HG02943 (cell line): Measurements from ENCODE around the gene GPD1.
"Not testable (repeated sequence)": the region's sequence is repeated elsewhere in the genome, so short reads cannot be mapped to it uniquely, and the experiment has no call there.

Source experiments
- ATAC-seq: cut with Tn5 transposase; IDR thresholded peaks from one replicate; pipeline ENCODE4 v1.9.1; 2021; ENCODE audit warnings: mild to moderate bottlenecking, low read depth, moderate library complexity; ENCODE audit not compliant: unreplicated experiment

Gene GPD1

DNA sequence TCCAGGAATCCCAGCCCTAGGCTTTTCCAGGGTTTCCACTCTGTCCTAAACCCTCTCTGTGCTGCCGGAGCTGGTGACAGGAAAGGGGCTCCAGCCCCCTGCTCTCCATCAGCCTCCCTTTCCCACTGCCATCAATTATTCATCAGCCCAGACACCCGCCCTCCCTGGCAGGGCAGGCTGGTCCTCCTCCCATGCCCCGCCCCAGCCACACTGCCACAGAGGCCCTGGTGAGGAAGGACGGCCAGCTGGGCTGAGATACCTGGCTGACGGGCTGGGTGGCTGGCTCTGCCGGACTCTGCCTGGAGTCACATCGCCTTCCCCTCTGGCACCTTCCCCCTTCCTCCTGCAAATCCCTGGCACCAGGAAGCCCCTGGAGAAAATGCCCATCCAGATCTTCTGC lies 30.6 kb upstream of the GPD1 start:
- no peak for ATAC-seq

DNA sequence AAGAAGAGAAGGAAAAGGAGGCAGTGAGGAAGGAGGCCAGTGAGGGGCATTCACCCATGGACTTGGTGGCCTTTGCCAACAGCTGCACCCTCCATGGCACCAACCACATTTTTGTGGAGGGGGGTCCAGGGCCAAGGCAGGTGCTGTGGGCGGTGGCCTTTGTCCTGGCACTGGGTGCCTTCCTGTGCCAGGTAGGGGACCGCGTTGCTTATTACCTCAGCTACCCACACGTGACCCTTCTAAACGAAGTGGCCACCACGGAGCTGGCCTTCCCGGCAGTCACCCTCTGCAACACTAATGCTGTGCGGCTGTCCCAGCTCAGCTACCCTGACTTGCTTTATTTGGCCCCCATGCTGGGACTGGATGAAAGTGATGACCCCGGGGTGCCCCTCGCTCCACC lies 30.1 kb upstream of the GPD1 start:
- ATAC-seq: no peak

DNA sequence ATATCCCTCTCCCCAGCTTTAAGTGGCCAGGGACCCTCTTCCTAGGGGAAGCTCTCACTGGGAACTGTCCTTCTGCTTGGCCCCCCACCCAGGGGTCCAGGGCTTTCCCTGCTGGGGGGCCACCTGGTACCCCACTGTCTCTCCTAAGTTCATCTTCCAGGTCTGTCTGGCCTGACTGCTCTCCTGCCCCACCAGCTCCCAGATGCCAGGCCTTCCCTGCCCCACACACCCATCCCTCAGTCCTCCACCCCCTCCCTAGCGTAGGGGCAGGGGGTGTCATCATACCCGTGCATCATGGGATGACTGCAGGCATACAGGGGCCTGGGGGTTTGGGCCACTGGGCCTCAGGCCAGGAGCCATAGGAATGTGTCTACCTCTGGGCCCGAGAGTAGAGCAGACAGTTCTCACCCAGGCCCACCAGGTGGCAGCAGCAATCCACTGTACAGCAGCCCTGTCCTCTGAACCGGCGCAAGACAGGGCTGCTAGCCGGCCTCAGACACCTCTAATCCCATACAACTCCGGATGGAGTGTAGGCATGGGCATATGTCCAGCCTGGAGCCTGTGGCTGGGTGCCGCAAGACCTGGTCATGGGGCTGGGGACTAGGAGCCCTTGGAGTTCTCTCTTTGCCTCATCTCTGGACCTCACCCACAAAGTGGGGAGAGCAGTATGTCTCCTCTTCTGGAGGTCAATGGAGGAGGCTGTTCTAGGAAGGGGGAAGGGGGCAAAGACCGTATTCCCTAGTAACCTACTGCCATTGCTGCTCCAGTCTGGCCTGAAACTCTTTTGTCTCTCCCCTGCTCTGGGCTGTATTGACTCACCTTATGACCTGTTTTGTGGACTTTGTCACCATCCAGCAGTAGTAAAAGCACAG lies 28.6 kb upstream of the GPD1 start:
- peak; percentile 65 for ATAC-seq

DNA sequence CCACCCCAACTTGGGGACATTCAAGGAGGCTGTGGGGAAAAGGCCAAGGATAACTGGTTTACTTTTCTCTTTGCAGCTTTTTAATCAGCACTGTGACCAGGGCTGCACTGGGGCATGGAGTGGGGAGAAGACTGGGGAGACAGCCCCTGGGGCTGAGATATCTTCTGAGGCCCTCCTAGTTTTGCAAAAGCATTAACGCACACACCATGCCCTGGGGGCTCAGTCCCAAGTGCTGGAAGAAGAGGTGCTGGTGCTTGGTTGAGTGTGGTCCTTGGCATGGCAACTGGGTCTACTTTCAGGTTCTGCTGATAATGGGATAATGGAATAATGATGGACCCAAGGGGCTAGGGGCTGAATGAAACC lies 28.0 kb upstream of the GPD1 start:
- ATAC-seq: no peak

DNA sequence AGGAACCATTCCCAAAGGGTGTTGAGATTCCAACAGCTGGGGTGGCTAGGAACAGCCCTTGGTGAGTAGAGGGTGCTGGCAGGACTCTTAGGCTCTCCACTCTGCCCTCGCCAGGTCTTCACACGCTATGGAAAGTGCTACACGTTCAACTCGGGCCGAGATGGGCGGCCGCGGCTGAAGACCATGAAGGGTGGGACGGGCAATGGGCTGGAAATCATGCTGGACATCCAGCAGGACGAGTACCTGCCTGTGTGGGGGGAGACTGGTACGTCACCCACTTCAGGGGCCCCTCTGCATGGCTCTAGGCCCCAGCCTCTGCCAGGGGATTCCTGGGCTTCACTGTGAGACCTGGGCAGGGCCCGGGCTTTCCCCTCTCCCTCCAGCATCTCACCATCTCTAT lies 26.7 kb upstream of the GPD1 start:
- ATAC-seq: no peak

DNA sequence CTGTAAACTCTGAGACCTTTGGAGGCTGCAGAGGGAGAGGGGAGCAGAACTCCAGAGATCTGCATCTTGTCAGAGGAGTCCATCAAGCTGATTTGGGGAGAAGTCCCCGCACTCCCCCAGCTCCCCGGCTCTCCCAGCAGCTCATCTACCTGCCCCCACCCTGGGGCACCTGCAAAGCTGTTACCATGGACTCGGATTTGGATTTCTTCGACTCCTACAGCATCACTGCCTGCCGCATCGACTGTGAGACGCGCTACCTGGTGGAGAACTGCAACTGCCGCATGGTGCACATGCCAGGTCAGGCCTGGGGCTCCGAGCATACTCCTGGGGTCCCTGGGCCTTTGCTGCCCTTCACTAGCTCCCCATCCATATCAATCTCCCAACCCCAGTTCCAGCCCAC lies 25.5 kb upstream of the GPD1 start:
- ATAC-seq: no peak

DNA sequence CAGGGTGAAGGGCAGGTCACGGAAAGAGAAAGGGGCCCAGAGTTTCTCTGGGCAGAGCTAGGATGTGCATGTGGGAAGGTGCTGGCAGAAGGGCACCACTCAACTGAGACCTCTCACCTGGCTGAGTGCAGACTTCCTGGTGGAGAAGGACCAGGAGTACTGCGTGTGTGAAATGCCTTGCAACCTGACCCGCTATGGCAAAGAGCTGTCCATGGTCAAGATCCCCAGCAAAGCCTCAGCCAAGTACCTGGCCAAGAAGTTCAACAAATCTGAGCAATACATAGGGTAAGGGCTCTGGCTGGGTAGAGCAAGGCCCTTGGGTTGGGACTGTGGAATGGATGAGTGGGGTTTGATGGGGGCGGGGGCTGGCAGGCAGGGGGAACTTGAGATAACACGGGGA lies 24.0 kb upstream of the GPD1 start:
- ATAC-seq: no peak

DNA sequence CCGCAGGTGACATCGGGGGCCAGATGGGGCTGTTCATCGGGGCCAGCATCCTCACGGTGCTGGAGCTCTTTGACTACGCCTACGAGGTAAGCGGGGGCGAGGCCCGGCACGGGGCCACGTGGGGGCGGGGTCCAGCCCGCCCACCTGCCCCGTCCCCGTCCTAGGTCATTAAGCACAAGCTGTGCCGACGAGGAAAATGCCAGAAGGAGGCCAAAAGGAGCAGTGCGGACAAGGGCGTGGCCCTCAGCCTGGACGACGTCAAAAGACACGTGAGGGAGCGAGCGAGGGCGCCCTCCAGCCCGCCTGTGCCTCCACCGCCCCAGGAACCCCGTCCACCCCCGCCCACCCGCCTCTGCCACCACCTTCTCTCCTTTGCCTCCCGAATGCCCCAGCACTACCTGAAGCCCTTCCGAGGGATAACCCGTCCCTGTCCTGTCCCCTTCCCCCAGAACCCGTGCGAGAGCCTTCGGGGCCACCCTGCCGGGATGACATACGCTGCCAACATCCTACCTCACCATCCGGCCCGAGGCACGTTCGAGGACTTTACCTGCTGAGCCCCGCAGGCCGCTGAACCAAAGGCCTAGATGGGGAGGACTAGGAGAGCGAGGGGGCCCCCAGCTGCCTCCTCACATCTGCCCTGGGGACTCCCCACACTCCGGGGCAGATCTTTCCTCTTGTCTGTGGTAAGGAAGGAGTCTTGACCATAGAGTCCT lies 22.6 kb upstream of the GPD1 start:
- no peak for ATAC-seq

DNA sequence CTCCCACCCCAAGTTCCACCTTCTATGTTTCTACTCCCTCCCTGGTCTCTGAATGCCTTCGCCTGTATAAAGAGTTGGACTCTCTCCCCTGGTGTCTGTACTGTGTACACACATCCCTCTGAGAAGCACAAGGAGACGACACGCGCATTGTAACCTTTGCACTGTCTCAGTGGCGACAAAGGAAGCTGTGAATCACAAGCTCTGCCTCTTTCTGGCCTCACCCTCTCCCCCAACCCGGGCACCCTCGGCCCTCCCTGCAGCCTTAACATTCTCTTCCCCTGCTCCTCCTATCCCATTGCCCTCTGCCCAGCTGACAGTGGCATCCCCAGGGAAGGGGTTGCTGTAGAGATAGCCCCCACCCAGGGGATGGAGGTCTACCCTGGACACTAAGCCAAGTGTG lies 21.2 kb upstream of the GPD1 start:
- no peak for ATAC-seq

DNA sequence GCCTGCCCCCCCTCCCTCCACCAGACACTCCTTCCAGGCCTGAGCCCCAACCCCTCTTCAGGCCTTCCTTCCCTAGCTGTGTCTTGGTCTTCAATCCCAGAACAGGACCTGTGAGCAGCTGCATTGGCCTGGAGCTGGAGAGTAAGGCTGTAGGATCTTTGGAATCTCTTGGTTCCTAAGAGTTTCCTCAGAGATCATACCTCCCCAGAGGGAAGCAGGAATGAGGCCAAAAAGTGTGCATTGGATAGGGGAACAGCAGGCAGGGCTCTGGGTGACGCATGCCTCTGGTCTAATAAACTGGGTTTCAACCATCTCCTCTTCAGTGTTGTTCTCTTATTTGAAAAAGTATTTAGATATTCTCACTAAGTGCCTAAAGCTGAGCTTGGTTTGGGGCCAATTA lies 20.5 kb upstream of the GPD1 start:
- no peak for ATAC-seq

DNA sequence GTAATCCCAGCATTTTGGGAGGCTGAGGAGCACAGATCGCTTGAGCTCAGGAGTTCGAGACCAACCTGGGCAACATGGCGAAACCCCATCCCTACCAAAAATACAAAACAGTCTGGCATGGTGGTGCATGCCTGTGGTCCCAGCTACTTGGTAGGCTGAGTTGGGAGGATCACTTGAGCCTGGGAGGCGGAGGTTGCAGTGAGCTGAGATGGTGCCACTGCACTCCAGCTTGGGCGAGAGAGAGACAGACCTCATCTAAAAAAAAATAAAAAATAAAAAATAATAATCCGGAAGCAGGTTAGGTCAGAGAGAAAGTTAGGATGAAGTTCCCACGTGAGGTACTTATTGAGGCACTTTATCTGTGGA lies 19.4 kb upstream of the GPD1 start:
- not testable (repeated sequence) for ATAC-seq

DNA sequence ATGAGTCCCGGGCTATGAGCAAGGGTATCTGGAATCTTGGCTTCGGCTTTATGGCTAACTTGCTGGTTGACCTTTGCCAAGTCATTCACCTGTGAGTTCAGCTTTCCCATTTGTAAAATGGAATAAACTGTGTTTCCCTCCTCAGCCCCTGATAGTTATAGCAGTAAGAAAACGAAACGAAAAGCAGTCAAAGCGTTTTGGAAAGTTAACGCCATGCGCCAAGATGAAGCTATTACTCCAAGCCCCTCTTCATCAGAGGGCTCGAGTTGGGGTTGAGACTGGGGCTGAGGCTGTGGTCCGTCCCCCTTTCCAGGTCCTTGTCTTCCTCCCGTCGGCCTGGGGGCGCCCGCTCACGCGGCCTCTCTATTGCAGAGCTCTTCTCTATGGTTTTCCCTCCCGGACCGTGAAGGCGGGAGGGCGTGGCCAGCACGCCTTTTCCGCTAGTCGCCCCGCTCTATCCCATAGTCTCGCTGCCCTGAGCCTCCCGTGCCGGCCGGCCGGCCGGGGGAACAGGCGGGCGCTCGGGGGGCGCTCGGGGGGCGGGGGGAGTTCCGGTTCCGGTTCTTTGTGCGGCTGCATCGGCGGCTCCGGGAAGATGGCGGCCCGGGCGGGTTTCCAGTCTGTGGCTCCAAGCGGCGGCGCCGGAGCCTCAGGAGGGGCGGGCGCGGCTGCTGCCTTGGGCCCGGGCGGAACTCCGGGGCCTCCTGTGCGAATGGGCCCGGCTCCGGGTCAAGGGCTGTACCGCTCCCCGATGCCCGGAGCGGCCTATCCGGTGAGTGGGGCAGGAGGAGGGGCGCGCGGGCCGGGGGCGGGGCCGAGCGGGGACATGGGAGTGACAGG lies 18.8 kb upstream of the GPD1 start, which contains the start of gene SMARCD1:
SMARCD1 (plus strand) TSS at position 568 of the 840 bp plus-strand sequence; CDS start at position 596, 28 bp downstream.
- peak; percentile 77 for ATAC-seq

DNA sequence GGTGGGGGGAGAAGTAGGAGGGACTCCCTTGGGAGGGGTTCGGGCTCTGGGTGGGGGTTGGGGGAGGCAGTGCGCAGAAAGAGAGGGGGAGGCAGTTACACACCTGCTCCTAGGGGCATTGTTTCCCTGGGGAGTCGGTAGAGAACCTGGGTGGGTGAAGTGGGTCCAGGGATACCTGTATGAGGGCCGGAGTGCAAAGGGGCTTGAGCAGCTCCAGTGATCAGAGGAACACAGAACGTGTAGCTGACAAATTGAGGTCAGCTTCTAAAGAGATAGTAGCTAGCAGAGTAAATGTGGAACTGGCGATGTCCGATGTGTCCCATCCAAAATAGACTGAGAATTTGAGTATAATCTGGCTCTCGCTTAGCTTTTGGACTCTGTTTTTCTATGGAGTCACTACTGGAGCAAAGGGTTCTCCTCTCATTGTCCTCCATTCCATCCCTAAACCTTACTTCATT lies 18.2 kb upstream of the GPD1 start:
- ATAC-seq: no peak

DNA sequence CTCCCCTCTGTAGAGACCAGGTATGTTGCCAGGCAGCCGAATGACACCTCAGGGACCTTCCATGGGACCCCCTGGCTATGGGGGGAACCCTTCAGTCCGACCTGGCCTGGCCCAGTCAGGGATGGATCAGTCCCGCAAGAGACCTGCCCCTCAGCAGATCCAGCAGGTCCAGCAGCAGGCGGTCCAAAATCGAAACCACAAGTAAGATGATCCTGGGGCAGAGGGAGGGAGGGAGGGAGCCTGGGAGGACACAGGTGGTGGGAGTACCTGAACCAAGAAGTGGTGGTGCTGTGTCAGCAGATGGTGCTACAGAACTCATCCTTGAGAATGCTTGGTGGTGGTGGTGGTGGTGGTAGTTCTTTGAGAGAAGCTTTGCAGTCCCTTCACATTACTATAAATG lies 17.7 kb upstream of the GPD1 start:
- ATAC-seq: no peak

DNA sequence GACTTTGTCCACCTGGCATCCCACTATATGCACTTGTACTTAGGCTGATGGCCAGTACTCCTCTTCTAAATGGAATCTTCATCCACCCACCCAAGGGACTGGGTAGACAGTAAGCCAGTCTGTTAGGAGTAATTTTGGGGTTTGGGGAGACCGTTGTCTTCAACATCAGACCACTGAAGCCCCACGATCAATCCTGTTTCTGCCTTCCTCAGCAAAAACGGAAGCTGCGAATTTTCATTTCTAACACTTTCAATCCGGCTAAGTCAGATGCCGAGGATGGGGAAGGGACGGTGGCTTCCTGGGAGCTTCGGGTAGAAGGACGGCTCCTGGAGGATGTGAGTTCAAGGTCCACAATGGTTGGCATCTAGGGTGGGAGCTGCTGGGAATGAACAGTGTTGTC lies 16.7 kb upstream of the GPD1 start:
- ATAC-seq: no peak

DNA sequence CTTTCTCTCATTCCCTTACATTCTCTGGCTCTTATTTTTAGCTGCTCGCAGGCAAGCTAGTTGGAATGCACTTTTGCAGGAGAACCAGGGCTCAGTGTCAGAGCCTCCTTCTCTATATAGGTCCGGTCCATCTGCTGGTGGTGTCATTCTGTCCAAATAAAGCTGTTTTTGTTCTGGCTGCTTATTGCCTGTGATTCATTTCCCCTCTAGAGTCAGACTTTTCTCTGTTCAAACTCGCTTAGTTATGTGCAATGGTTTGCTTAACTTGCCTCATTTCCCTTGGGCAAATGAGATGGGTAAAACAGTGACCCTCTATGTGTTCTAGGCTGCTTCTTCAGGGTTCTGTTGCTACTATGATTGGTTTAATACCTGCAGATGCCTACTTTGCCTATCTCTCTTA lies 15.8 kb upstream of the GPD1 start:
- ATAC-seq: no peak

DNA sequence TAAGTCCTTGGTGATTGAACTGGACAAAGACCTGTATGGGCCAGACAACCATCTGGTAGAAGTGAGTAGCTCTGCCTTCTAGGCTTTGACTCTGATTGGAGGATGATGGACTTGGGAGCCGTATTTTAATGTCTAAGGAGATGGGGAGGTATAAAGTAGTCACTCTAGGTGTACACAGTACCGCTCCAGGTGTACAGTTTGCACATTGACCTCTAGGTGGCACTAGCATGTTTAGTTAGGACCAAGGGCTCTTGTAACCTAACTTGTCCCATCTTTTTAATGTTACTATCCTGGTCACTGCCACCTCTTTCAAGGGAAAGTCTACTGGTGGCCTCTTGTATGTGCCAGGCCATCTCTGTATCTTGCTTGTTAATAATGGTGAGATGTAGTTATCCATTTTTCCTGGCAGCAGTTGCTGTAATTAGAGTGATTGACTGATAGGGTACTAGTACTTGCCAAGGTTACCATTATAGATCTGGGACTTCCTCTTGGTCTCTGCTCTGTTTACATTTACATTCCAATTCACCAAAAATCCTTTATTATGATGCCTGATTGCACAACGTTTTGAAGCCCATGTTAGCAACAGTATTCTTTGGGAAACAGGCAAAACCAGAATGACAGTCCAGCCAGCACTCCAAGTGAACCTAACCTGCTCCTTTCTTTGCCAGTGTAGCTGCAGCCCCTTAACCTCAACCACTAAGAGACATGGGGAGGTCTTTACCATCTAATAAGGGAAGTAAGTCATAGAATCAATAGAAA lies 15.1 kb upstream of the GPD1 start:
- no peak for ATAC-seq

DNA sequence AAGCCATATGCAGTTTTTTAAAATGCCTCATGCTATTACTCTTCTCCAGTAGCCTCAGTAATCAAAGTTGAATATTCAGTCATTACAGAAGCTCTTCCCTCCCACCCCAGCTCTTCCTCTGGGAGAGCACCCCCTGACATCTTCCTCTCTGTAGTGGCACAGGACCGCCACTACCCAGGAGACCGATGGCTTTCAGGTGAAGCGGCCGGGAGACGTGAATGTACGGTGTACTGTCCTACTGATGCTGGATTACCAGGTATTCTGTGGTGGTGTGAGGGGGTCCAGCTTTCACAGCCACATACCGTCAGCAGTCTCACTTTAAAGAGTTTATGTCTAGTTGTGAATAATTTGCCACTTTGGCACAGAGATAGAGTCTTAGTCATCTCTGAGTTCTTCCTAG lies 14.1 kb upstream of the GPD1 start:
- ATAC-seq: no peak

DNA sequence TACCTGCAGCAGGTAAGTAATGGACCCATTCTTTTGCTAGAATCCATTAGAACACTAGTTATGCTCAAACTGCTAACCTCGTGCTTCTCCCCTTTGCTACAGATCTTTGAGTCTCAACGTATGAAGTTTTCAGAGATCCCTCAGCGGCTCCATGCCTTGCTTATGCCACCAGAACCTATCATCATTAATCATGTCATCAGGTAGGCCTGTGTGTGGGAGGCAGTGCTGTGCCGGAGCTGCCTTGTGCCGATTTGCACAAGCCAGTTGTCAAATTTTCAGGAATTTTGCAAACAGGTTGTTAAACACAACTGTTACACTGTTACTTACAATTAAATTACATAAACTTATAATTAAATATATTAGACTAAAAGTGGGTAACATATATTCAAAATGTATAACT lies 13.4 kb upstream of the GPD1 start:
- ATAC-seq: no peak

DNA sequence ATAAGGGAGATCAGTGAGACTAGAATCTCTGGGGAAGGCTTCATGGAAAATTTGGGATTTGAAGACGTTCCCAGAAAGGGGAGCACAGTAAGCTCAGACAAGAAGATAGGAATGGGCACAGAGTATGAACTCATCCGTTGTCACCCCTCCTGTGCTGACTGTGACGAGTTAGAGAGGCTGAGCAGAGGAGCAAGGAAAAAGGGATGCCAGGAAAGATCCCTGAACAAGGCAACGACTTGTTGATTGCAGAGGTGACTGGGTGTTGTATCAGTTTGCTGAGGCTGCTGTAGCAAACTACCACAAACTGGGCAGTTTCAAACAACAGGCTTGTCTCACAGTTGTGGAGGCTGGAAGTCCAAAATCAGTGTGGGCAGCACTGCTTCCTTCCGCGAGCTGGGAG lies 5.9 kb upstream of the GPD1 start:
- no peak for ATAC-seq
